GM21723 (cell line): ENCODE measurements around the gene SLC25A43.
"Not testable (repeated sequence)": the region's sequence is repeated elsewhere in the genome, so short reads cannot be mapped to it uniquely, and the experiment has no call there.

Experiments used
- ATAC-seq: cut with Tn5 transposase; IDR thresholded peaks from one replicate; pipeline ENCODE4 v1.9.1; 2021; ENCODE audit warnings: mild to moderate bottlenecking, moderate library complexity; ENCODE audit not compliant: unreplicated experiment

Gene SLC25A43

GRCh38 chrX:119406776-119407175 is 7.6 kb downstream of the SLC25A43 start:
- ATAC-seq = no peak

DNA sequence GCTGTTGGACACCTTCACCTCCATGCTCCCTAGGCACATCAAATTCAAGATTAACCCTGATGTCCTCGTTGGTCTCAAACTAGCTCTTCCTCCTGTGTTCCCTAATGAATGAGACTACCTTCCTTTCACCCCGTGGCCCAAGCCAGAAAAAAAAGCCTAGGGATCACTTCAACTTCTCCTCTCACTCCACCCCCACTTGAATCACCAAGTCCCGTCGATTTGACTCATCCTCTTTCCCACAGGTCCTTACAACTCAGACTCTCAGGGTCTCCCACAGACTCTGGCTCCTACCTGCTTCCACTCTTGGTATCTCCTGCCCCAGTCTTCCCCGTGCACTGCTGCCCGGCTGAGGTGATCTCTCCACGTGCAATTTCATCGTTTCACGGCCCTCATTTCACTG is 8.5 kb downstream of the SLC25A43 start:
- ATAC-seq = no peak

GRCh38 chrX:119410027-119410819 is 11.1 kb downstream of the SLC25A43 start:
- no peak for ATAC-seq

DNA sequence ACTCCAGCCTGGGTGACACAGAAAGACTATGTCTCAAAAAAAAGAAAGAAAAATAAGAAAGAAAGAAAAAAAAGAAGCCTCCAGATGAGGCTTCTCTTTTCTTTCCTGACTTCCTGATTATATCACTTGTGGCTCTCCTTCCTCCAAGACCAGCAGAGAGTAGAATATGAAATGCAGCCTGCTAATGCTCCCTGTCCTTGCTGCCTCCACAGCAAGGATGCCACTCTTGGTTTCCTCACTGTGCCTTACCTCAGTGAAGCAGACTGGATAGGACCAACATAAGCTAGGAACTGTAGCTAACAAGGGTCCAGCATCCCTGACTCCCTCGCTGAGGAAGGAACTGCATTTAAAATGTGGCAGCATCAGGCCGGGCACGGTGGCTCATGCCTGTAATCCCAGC is 11.7 kb downstream of the SLC25A43 start:
- ATAC-seq = no peak

DNA sequence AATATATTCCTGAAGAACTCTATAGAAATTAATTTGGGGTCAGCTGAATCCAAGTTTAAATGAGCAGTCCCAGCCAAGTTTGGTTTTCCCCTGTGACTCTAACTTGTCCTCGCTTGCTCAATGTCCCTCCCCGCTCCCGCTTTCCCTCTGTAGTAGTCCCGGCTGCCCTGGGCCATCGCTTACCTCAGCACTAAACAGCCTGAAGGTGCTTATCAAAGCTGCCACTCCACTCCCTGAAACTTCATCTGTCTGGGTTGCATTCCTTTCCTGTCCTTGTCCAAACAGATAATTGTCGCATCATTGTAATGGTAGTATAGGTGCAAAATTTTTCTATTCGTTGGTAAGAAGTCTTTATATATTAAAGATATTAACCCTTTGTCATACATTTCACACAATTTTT is 12.8 kb downstream of the SLC25A43 start:
- ATAC-seq = no peak

GRCh38 chrX:119417376-119417775 is 18.2 kb downstream of the SLC25A43 start:
- no peak for ATAC-seq

DNA sequence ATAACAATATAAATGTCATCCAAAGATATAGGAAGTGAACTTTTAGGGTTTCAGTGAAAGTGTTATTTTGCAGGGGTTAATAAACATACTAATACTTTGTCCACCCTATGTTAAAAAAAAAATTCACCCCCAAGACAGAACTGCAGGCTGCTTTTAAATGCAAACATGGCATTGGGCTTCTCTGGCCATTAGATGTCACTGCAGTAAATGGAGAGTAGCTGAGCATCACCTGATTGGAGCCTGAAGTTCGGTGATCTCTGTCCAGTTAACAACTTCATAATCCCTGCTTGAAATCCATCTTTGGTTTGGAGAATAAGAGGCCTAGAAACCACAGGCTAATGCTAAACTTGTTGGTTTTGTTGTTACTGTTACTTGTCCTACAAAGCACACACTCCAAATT is 18.7 kb downstream of the SLC25A43 start:
- no peak for ATAC-seq

- ATAC-seq = no peak
Measured at GRCh38 chrX:119419146-119419545, 20.0 kb downstream of the SLC25A43 start.

DNA sequence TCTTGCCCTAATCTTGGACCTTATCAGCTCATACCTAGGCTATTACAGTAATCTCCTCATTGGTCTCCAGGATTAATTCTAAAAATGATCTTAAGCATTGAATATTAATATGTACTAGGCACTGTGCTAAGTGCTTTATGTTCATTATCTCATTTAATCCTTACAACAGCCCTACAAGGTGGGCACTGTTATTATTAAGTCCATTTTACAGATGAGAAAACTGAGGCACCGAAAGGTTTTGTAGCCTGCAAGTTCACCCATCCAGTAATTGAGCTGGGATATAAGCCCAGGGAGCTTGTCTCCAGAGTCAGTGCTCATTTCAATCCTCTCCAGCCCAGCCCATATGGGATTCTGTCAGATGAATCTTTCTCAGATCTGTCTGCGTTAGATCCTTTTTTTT is 20.8 kb downstream of the SLC25A43 start:
- no peak for ATAC-seq

GRCh38 chrX:119421016-119421705 is 22.0 kb downstream of the SLC25A43 start:
- ATAC-seq = no peak

DNA sequence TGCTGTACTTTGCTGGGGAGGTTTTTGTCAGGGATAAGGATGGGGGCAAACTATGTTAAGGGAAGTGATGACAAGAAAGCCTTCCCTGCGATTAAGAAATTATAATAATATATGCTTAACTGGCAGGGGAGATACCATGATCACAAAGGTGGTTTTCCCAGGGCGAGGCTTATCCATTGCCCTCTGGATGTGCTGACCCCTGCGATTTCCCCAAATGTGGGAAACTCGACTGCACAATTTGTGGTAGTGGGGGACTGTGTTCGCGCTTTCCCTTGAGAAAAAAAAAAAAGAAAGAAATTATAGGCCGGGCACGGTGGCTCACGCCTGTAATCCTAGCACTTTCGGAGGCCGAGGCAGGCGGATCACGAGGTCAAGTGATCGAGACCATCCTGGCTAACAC is 24.5 kb downstream of the SLC25A43 start:
- ATAC-seq = no peak

- ATAC-seq = no peak
Measured at GRCh38 chrX:119424999-119425398, 25.9 kb downstream of the SLC25A43 start.

DNA sequence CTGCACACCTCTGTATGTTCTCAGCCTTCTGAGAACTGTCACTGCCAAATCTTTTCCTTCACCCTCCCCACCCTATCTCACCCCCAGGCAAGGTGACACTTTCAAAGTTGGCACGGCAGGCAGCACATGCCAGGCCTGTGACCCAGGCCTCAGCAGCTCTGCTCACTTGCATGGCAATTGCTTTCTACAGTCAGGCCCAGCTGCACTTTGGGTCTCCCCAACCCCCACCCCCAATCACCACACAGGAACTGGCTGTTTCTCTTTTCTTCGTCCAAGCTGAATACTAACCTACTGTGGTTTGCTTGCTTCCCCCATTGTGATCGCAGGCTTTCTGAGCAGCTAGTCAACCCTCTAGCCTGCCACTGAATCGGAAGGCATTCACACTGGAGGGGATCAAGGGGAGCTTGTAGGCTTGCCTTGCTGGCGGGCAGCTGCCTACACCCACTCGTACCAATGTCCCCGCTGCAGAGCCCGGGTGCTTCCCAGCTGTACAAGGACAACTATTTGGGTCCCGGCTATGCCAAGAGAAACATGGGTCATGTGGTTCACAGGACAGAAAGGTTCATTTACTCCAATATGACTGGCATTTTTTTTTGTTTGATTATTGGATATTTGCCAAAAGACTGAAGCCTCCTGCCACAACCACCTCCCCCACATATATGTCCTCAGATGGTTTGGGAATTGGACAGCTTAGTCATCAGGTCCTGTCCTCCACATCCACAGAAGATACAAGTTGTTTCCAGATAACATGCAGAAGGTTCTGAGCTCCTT is 28.1 kb downstream of the SLC25A43 start:
- peak; percentile 76 for ATAC-seq

DNA sequence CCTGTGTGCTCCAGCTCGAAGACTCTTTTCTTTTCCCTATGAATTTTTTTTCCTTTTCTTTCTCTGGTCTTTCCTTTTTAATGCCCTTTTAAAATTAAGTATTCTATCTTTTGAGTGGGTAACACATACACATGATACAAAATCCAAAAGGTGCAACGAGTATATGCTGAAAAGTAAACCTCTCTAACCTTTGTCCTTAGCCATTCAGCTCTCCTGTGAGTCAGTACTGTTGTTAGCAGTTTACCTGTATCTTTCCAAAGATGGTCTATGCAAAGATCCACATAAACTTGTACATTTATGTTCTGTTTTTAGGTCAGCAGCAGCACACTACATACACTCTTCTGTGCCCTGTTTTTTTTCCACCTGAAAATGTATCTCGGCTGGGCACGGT is 28.7 kb downstream of the SLC25A43 start:
- ATAC-seq = no peak

DNA sequence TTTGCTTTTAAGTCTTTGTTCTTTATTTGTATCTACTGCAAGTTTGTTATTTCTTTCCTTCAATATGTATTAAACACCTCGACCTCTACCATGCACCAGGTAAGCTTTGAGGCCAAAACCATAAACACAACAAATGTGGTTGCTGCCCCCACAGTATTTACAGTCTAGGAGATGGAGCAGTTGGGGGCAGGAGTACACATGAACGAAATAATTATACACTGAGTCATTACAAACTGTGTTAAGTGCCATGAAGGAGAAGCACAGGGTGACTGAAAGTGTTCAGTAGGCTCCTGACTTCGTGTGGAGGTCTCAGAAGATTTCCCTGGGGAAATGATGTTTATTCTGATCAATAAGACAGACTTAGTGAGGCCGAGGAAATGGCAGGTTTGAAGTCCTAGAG is 30.3 kb downstream of the SLC25A43 start:
- ATAC-seq = no peak

GRCh38 chrX:119441295-119441694 is 42.2 kb downstream of the SLC25A43 start:
- ATAC-seq = not testable (repeated sequence)

GRCh38 chrX:119442286-119442685 is 43.1 kb downstream of the SLC25A43 start:
- no peak for ATAC-seq

- ATAC-seq = no peak
Measured at GRCh38 chrX:119453202-119453601, 54.1 kb downstream of the SLC25A43 start.

GRCh38 chrX:119455264-119455663 is 56.1 kb downstream of the SLC25A43 start:
- ATAC-seq = no peak

DNA sequence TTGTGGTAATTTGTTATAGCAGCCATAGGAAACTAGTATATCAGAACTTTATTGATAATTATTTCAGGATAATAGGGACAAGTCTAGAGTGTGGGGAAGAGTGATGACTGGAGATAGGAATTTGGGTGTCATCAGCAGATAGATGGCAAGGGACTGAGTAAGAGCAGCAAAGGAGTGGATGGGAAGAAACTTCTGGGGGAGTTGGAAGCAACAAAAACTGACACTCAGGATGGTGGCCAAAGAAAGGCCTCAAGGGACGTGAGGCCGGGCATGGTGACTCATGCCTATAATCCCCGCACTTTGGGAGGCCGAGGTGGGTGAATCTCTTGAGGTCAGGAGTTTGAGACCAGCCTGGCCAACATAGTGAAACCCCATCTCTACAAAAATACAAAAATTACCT is 60.0 kb downstream of the SLC25A43 start:
- no peak for ATAC-seq

DNA sequence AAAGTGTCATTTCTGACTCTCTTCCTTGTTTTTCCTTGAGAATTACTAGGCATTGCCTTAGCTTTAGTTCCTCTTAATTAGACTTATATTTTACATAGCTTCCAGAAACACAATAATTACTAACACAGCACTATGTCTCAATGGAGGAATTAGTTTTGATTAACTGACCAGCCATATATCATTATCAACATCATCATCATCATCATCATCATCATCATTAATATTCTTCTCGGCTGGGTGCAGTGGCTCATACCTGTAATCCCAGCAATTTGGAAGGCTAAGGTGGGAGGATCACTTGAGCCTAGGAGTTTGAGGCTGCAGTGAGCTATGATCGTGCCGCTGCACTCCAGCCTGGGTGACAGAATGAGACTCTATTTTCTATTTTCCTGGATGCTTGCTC is 66.4 kb downstream of the SLC25A43 start:
- no peak for ATAC-seq

GRCh38 chrX:119466970-119467369 is 67.8 kb downstream of the SLC25A43 start:
- no peak for ATAC-seq
